ENCODE measurements around the gene KIT.

Gene KIT

GRCh38 chr4:54726907-54727306, 69.2 kb downstream of the KIT start:
- Histone ChIP-seq H3K4me3 (ENCODE audit: insufficient read depth, low read length, poor library complexity, severe bottlenecking) (no peak overlapping the region), H3K9ac (ENCODE audit: low read length) (no peak overlapping the region), H3K4me2 (ENCODE audit: low read depth, low read length, poor library complexity, severe bottlenecking) (no peak overlapping the region), H2AFZ (ENCODE audit: low read depth, low read length, severe bottlenecking) (no peak overlapping the region), H3F3A (ENCODE audit: insufficient read depth) (no peaks in the 10 kb centered on the region), H3K9me3 (ENCODE audit: insufficient read depth, low read length) (no peaks in the 10 kb centered on the region), H3K27ac (ENCODE audit: low read depth, low read length) (no peak overlapping the region), H3K36me3 (ENCODE audit: low read length) (no peaks in the 10 kb centered on the region), H3K27me3 (ENCODE audit: low read length) (no peaks in the 10 kb centered on the region), H3K9me2 (replicated peaks; ENCODE audit: insufficient read depth, low read length) (no peaks in the 10 kb centered on the region), H4K20me1 (ENCODE audit: low read depth, low read length) (no peaks in the 10 kb centered on the region), H3K79me2 (ENCODE audit: insufficient read depth, low read length) (no peaks in the 10 kb centered on the region)
- TF ChIP-seq EZH2phosphoT487 (conservative IDR thresholded peaks at IDR 0.05; ENCODE audit: low read length) (no peak), CTCF (IDR thresholded peaks at IDR 0.05; ENCODE audit: insufficient read depth, low read length, poor library complexity, severe bottlenecking) (no peak)

- Histone ChIP-seq H3K9me3 (ENCODE audit: insufficient read depth, low read length) (no peaks in the 10 kb centered on the region), H2AFZ (ENCODE audit: low read depth, low read length, severe bottlenecking) (no peak overlapping the region), H3K79me2 (ENCODE audit: insufficient read depth, low read length) (no peaks in the 10 kb centered on the region), H3K36me3 (ENCODE audit: low read length) (no peaks in the 10 kb centered on the region), H3K27ac (ENCODE audit: low read depth, low read length) (no peak overlapping the region), H3K4me3 (ENCODE audit: insufficient read depth, low read length, poor library complexity, severe bottlenecking) (no peak overlapping the region), H3K9me2 (replicated peaks; ENCODE audit: insufficient read depth, low read length) (no peaks in the 10 kb centered on the region), H3K4me2 (ENCODE audit: low read depth, low read length, poor library complexity, severe bottlenecking) (no peak overlapping the region), H3F3A (ENCODE audit: insufficient read depth) (no peaks in the 10 kb centered on the region), H3K27me3 (ENCODE audit: low read length) (no peaks in the 10 kb centered on the region), H4K20me1 (ENCODE audit: low read depth, low read length) (no peaks in the 10 kb centered on the region), H3K9ac (ENCODE audit: low read length) (no peak overlapping the region)
- TF ChIP-seq EZH2phosphoT487 (conservative IDR thresholded peaks at IDR 0.05; ENCODE audit: low read length) = no peak
- no peak for TF ChIP-seq CTCF (IDR thresholded peaks at IDR 0.05; ENCODE audit: insufficient read depth, low read length, poor library complexity, severe bottlenecking)
These were observed 69.6 kb downstream of the KIT start for GRCh38 chr4:54727346-54727745.

GRCh38 chr4:54728368-54728767, 70.6 kb downstream of the KIT start:
- no peaks in the 10 kb centered on the region for H3K79me2 ChIP-seq (ENCODE audit: insufficient read depth, low read length)
- no peaks in the 10 kb centered on the region for H3K27me3 ChIP-seq (ENCODE audit: low read length)
- no peaks in the 10 kb centered on the region for H3F3A ChIP-seq (ENCODE audit: insufficient read depth)
- H4K20me1 ChIP-seq (ENCODE audit: low read depth, low read length) = no peaks in the 10 kb centered on the region
- H3K36me3 ChIP-seq (ENCODE audit: low read length) = no peaks in the 10 kb centered on the region
- TF ChIP-seq EZH2phosphoT487 (conservative IDR thresholded peaks at IDR 0.05; ENCODE audit: low read length) (no peak), CTCF (IDR thresholded peaks at IDR 0.05; ENCODE audit: insufficient read depth, low read length, poor library complexity, severe bottlenecking) (no peak)
- no peaks in the 10 kb centered on the region for H3K9me3 ChIP-seq (ENCODE audit: insufficient read depth, low read length)
- H3K9me2 ChIP-seq (replicated peaks; ENCODE audit: insufficient read depth, low read length) = no peaks in the 10 kb centered on the region
- H2AFZ ChIP-seq (ENCODE audit: low read depth, low read length, severe bottlenecking) = no peak overlapping the region
- H3K4me3 ChIP-seq (ENCODE audit: insufficient read depth, low read length, poor library complexity, severe bottlenecking) = no peak overlapping the region
- no peak overlapping the region for H3K9ac ChIP-seq (ENCODE audit: low read length)
- no peak overlapping the region for H3K27ac ChIP-seq (ENCODE audit: low read depth, low read length)
- no peak overlapping the region for H3K4me2 ChIP-seq (ENCODE audit: low read depth, low read length, poor library complexity, severe bottlenecking)

Measured in SU-DHL-6 (cell line).